Stimulated activated effector memory CD8-positive, alpha-beta T cell treated with anti-CD3 and anti-CD28 coated beads, Interleukin-12 subunit alpha, Interleukin-12 subunit beta, amount 100 ng/mL, for 72 hours (primary cell): Measurements from ENCODE around the gene EIF4E.
A peak's percentile ranks its signal among the peaks of the same experiment; 100 is the strongest.
"Not testable (repeated sequence)": the region's sequence is repeated elsewhere in the genome, so short reads cannot be mapped to it uniquely, and the experiment has no call there.

ENCODE experiments used
- ATAC-seq: fragments of 150-1000 bp; cut with Tn5 transposase; 2 replicates; pipeline ENCODE4 v1.10.0; 2021
- DNase-seq, 2 donors: peaks; one replicate each; pipeline ENCODE4 v3.0.0; 2021 to 2022; ENCODE audit warnings: low spot score in 2 of 2
- H3K27ac Mint-ChIP-seq: one replicate; pipeline ENCODE4 v1.8.0; 2022; ENCODE audit warnings: mild to moderate bottlenecking, mixed read lengths
- H3K36me3 Mint-ChIP-seq: one replicate; pipeline ENCODE4 v1.8.0; 2022; ENCODE audit warnings: mild to moderate bottlenecking, mixed read lengths
- H3K4me1 Mint-ChIP-seq: one replicate; pipeline ENCODE4 v1.8.0; 2022; ENCODE audit warnings: mixed read lengths
- H3K4me3 Mint-ChIP-seq: one replicate; pipeline ENCODE4 v1.8.0; 2022; ENCODE audit warnings: mild to moderate bottlenecking, mixed read lengths
- H3K9me3 Mint-ChIP-seq: one replicate; pipeline ENCODE4 v1.8.0; 2022; ENCODE audit warnings: mixed read lengths

Gene EIF4E

DNA sequence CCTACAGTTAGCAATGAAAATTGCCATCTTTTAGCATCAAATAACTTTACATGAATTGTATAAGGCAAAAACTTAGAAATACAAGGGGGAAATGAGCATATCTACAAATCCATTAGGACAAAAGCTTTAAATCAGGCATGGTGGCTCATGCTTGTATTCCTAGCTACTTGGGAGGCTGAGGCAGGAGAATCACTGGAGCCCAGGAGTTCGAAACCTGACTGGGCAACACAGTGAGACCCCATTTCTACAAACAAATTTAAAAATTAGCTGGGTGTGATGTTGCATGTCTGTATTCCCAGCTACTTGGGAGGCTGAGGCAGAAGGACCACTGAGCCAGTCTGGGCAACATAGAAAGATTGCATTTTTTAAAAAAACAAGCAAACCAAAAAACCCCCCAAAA lies 61.3 kb downstream of the EIF4E start:
- Mint-ChIP-seq H3K9me3 (no peaks in the 10 kb centered on the region), H3K27ac (no peak overlapping the region), H3K4me1 (peaks cover 8% of the 10 kb centered on the region), H3K4me3 (no peak overlapping the region), H3K36me3 (no peaks in the 10 kb centered on the region)
- DNase-seq (no peak), ATAC-seq (no peak)

DNA sequence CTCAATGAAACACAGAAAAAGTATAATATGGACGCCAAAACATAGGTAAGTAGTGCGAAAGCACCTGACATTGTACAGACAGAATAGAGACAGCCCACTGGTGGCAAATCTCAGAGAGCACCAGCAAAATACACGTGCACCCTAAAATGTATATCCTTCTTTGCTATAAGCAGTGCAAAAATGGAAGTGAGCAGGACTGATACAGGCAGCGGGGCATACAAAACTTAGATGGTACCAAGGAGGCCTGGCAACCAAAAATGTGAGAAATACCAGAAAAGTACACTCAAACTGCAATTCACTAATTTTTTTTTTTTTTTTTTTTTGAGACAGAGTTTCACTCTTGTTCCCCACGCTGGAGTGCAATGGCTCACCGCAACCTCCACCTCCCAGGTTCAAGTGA lies 63.9 kb downstream of the EIF4E start:
- ATAC-seq (peak; percentile 24), DNase-seq (no peak)
- Mint-ChIP-seq H3K27ac (no peak overlapping the region), H3K4me1 (peaks cover 7% of the 10 kb centered on the region), H3K4me3 (no peak overlapping the region), H3K9me3 (no peaks in the 10 kb centered on the region), H3K36me3 (no peaks in the 10 kb centered on the region)

DNA sequence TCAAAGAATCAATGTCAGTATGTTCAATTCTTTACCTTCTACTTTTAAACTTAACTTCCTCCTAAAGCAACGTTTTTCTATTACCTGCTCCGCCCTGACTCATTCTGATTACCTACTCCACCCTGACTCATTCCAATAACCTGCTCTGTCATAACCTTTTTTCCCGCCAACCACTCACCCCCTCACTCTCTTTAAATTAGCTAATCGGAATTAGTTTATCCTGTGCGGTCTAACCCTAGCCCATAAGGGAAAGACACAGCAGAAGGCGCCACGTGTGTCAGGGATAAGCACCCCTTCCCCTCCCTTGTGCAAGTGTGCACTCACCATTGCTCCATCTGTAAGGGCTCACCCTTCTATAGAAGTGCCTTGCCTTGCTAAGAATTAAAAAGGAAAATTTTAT lies 64.4 kb downstream of the EIF4E start:
- ATAC-seq (peak; percentile 79), DNase-seq (no peak)
- Mint-ChIP-seq H3K27ac (no peak overlapping the region), H3K36me3 (no peaks in the 10 kb centered on the region), H3K4me1 (peaks cover 7% of the 10 kb centered on the region), H3K4me3 (no peak overlapping the region), H3K9me3 (no peaks in the 10 kb centered on the region)

DNA sequence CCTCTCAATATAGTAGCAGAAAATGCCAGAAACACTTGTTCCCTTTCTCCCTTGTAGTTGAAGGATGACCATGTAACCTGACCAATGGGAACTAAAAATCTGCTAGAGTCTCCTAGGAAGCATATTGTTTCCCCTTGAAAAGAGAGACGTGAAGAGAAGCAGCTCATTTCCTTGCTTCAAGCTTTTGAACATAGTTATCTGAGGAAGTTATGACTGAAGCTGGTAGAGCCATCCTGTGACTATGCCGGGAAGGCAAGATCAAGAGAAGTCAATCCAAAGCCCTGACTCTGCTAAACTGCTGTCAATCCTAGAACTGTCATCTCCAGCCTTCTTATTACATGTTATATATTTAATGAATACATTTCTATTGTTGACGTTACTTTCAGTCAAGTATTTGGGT lies 66.6 kb downstream of the EIF4E start:
- Mint-ChIP-seq H3K36me3 (no peaks in the 10 kb centered on the region), H3K27ac (no peak overlapping the region), H3K4me3 (no peak overlapping the region), H3K4me1 (peaks cover 7% of the 10 kb centered on the region), H3K9me3 (no peaks in the 10 kb centered on the region)
- no peak for DNase-seq
- no peak for ATAC-seq

DNA sequence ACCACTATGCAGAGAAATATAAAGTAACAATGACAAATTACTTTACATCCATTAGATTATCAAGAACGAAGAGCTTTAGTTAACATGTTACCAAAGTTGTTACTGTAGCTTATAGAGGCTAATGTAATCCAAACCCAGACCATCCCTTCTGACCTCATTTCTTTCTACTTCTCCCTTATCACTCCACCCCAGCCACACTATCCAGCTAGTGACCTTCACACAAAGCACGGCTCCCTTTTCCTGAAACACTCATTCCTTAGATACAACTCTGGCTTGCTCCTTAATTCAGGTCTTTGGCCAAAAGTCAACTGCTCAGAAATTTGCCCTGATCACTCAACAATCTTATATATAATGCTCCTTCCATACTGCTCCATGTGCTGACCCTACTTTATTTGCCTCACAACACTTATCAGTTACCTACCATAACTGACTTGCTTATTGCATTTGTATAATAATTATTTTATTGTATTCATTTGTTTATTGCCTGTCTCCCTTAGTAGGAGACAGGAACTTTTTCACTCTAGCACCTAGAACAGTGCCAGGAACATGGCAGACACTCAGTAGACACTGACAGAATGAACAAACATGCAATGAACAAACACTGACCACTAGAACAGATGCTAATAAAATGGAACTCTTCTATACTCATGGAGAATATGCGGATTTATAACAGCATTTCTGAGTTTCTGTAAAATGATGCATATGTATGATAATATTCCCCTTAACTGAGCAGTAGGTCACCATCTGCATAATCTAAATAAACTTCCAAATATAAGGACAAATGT lies 67.6 kb downstream of the EIF4E start:
- H3K4me3 Mint-ChIP-seq, result no peak overlapping the region
- H3K9me3 Mint-ChIP-seq, result no peaks in the 10 kb centered on the region
- DNase-seq, result no peak
- no peaks in the 10 kb centered on the region for H3K36me3 Mint-ChIP-seq
- no peak for ATAC-seq
- no peak overlapping the region for H3K27ac Mint-ChIP-seq
- H3K4me1 Mint-ChIP-seq, result peaks cover 7% of the 10 kb centered on the region

DNA sequence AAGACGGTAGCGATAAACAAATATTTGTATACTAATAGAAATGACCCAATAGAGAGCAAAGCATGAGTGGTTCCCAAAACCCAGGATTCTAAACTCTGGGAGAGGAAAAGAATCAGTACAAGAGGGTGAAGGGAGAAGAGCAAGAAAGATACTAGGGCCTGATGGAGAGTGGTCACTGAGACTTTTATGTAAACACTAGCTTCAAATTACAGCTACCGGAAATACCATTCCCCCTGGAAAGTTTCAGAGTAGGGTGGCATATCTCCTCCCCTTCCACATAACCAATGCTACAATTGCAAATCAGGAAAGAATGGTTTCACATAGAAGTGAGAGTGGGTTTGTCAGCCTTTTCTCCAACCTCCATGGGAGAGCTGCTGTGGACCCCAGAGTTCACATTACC lies 77.1 kb downstream of the EIF4E start:
- no peak for DNase-seq
- no peaks in the 10 kb centered on the region for H3K36me3 Mint-ChIP-seq
- no peak for ATAC-seq
- H3K27ac Mint-ChIP-seq, result no peak overlapping the region
- H3K4me1 Mint-ChIP-seq, result peaks cover 9% of the 10 kb centered on the region
- no peak overlapping the region for H3K4me3 Mint-ChIP-seq
- no peaks in the 10 kb centered on the region for H3K9me3 Mint-ChIP-seq

DNA sequence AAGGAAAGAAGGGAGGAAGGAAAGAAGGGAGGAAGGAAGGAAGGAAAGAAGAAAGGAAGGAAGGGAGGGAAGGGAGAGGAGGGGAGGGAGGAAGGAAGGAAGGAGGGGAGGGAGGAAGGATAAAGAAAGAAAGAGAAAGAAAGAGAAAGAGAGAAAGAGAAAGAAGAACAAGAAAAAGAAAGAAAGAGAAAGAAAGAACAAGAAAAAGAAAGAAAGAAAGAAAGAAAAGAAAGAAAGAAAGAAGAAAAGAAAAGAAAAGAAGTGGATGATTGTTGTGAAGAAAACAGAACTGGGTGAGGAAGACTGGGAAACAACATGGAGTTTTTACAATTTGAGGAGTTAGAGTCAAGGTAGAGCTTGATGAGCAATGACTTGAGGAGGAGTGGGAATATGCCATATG lies 78.0 kb downstream of the EIF4E start:
- ATAC-seq (no peak), DNase-seq (no peak)
- no peaks in the 10 kb centered on the region for H3K36me3 Mint-ChIP-seq
- peak overlapping the region; percentile 23 for H3K27ac Mint-ChIP-seq
- no peaks in the 10 kb centered on the region for H3K9me3 Mint-ChIP-seq
- H3K4me3 Mint-ChIP-seq, result no peak overlapping the region
- H3K4me1 Mint-ChIP-seq, result peaks cover 9% of the 10 kb centered on the region

DNA sequence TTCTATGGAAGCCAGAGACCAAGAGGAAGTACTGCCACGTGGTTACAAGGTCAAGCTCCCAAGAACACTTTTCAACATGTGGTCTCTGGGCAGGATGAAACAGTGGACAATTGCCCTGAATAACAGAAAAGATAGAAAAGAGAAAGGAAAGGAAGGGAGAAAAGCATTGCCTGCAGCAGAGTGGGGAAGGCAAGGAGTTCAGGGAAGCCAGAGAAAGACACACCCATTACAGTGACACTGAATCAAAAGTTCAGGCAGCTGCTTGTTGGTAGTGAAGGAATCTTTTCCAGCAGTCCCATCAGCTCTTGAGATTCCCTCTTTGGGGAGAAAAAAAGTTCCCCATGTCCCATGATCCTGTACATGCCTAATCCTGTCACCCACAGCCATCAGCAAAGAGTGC lies 80.5 kb downstream of the EIF4E start:
- no peaks in the 10 kb centered on the region for H3K9me3 Mint-ChIP-seq
- no peak overlapping the region for H3K4me3 Mint-ChIP-seq
- no peak for DNase-seq
- no peak overlapping the region for H3K27ac Mint-ChIP-seq
- no peak for ATAC-seq
- no peaks in the 10 kb centered on the region for H3K36me3 Mint-ChIP-seq
- peaks cover 9% of the 10 kb centered on the region for H3K4me1 Mint-ChIP-seq

DNA sequence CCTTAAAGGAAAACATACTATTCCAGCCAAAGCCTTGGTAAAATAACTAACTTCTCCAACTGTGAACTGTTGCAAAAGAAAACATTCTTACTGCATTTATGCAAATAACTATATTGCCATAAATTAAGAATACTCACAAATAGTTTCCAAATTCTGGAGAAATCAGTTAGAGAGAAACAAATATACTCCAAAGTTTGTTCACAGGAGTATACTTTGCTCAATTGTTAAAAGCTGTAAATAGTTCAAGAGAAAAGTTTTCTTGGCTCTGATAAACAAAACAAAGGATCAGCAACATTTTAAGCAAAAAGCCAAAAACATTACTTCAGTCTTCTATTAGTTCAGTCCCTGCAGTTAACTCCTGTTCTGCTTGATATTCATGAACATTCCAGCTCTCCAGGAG lies 83.0 kb downstream of the EIF4E start:
- peaks cover 4% of the 10 kb centered on the region for H3K4me1 Mint-ChIP-seq
- H3K27ac Mint-ChIP-seq, result no peak overlapping the region
- ATAC-seq (no peak), DNase-seq (no peak)
- H3K9me3 Mint-ChIP-seq, result no peaks in the 10 kb centered on the region
- H3K36me3 Mint-ChIP-seq, result no peaks in the 10 kb centered on the region
- H3K4me3 Mint-ChIP-seq, result no peak overlapping the region

DNA sequence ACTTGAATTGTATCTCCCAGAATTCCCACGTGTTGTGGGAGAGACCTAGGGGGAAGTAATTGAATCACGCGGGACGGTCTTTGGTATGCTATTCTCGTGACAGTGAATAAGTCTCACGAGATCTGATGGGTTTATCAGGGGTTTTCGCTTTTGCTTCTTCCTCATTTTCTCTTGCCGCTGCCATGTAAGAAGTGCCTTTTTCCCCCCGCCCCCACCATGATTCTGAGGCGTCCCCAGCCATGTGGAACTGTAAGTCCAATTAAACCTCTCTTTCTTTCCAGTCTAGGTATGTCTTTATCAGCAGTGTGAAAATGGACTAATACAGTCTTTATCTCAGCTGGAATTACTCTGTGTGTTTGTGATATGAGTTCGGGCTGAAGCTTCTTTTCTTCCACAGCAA lies 86.0 kb downstream of the EIF4E start:
- H3K4me3 Mint-ChIP-seq, H3K27ac Mint-ChIP-seq, DNase-seq, ATAC-seq, H3K4me1 Mint-ChIP-seq, H3K9me3 Mint-ChIP-seq, H3K36me3 Mint-ChIP-seq: not testable (repeated sequence)

DNA sequence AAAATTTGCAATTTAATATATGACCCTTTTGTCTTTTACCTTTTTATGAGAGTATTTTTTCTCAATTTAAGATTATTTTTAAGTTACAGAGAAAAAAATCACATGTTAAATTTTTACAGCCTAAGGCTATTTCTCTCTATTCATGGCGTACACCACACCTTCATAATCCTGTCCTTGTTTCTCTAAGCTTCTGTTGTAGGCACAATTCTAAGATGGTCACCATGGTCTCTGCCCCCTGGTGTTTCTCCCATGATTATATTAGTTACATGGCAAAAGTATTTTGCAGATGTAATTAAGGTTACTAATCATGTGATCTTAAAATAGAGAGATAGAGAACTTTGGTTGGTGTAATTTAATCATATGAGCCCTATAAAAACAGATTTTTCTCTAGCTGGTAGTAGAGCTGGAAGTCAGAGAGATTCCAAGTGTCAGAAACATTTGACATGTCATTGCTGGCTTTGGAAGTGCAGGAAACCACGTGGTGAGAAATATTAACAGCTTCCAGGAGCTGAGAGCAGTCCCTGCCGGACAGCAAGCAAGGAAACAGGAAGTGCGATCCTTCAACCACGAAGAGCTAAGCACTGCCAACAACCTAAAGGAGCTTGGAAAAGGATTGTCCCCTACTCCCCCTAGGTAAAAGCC lies 89.8 kb downstream of the EIF4E start:
- Mint-ChIP-seq H3K27ac (no peak overlapping the region), H3K36me3 (no peaks in the 10 kb centered on the region), H3K9me3 (no peaks in the 10 kb centered on the region), H3K4me1 (no peaks in the 10 kb centered on the region), H3K4me3 (no peak overlapping the region)
- ATAC-seq (no peak), DNase-seq (no peak)

DNA sequence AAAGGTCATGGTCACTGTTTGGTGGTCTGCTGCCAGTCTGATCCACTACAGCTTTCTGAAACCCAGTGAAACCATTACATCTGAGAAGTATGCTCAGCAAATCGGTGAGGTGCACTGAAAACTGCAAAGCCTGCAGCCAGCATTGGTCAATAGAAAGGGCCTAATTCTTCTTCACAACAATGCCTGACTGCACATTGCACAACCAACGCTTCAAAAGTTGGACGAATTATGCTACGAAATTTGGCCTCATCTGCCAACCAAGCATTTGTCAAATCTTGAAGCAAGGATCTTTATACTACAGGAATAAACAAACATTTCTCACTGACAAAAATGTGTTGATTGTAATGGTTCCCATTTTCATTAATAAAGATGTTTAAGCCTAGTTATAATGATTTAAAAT lies 90.4 kb downstream of the EIF4E start:
- Mint-ChIP-seq H3K36me3 (no peaks in the 10 kb centered on the region), H3K4me3 (no peak overlapping the region), H3K4me1 (no peaks in the 10 kb centered on the region), H3K27ac (no peak overlapping the region), H3K9me3 (no peaks in the 10 kb centered on the region)
- DNase-seq, result no peak
- no peak for ATAC-seq

DNA sequence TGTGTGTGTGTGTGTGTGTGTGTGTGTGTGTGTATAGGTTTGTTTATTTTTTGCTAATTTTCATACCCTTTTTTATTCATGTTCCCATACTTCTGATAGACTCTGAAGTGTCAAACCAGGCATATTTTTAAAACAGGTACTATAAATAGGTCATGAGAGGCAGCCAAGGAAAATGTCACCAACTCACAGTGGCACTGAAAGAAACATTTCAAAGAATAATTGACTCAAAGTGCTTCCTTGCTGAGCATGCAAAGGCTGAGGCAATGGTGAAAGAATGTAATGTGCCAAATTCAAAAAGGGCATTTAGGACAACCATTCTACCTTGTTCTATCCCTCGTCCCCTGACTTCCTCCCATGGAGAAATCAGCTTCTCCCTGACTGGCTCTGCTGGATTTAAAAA lies 95.5 kb downstream of the EIF4E start:
- H3K9me3 Mint-ChIP-seq, result no peaks in the 10 kb centered on the region
- no peak for ATAC-seq
- H3K27ac Mint-ChIP-seq, result no peak overlapping the region
- H3K4me1 Mint-ChIP-seq, result peaks cover 7% of the 10 kb centered on the region
- no peak for DNase-seq
- H3K36me3 Mint-ChIP-seq, result no peaks in the 10 kb centered on the region
- H3K4me3 Mint-ChIP-seq, result no peak overlapping the region

DNA sequence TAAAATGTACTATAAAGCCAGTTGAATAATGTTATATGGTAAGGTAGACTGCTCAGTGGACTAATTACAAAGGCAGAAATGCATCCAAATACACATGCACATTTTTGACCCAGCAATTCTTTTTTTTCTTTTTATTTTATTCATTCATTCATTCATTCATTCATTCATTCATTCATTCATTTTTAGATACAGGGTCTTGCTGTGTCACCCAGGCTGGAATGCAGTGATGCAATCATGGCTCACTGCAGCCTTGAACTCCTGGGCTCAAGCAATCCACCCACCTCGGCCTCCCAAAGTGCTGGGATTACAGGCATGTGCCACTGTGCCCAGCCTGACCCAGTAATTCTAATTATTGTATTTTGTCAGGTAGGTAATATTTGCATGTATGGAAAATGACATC lies 97.9 kb downstream of the EIF4E start:
- not testable (repeated sequence) for DNase-seq, ATAC-seq, H3K4me3 Mint-ChIP-seq, H3K27ac Mint-ChIP-seq, H3K36me3 Mint-ChIP-seq, H3K9me3 Mint-ChIP-seq
- H3K4me1 Mint-ChIP-seq, result peaks cover 10% of the 10 kb centered on the region
